Mononuclear cell (primary cell): ENCODE measurements around the gene CDH3. TPM values are rescaled to one million over a fixed set of nuclear protein-coding genes. Genes with fewer than 3 reads are reported as not detected.

Experiments
- H3K27me3 ChIP-seq: 2 replicates; pipeline ENCODE4 v1.6.0; 2011; ENCODE audit warnings: low read length, control low read depth; ENCODE audit not compliant: insufficient read depth
- H3K4me1 ChIP-seq: 2 replicates; pipeline ENCODE4 v1.5.1; 2011; ENCODE audit warnings: mild to moderate bottlenecking, low read length, control low read depth; ENCODE audit not compliant: insufficient read depth
- H3K4me3 ChIP-seq: 2 replicates; pipeline ENCODE4 v1.5.1; 2011; ENCODE audit warnings: mild to moderate bottlenecking, low read length, moderate library complexity
- H3K9me3 ChIP-seq: 2 replicates; pipeline ENCODE4 v1.5.1; 2011; ENCODE audit warnings: low read depth, mild to moderate bottlenecking, control low read depth, low read length
- total RNA-seq: library from RNA; depleted of rRNA; stranded (reverse); fragments of >200 nt; gene quantifications from one replicate; pipeline ENCODE4 v1.2.3, GENCODE V29; 2012

Gene CDH3
- total RNA-seq, 1 donor: 0.10 TPM

DNA sequence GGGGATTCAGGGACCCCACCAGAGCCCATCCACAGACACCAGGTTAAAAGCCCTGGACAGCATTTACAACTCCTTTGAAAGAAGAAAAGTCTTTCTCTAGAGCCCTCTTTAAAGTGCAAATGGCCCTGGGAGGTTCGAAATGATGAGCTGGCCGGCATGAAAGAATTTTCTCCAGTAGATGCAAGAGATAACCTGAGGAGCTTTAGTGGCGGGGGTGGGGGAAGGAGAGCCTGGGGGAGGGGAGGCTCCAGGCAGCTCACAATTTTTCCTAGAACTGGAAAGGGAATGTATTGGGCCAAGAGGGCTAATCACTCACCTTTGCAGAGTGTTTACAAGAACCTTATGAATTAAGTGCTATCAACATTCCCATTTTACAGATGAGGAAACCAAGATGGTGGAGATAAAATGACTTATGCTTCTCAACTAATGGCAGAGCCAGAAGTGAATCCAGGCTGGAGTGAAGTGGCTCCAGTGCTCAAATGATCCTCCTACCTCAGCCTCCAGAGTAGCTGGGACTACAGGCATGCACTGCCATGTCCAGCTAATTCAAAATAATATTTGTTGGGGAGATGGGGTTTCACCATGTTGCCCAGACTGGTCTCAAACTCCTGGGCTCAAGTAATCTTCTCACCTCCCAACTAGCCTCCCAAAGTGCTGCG lies 87.8 kb downstream of the CDH3 start:
- H3K4me3 ChIP-seq: no peak overlapping the region
- H3K9me3 ChIP-seq: no peaks in the 10 kb centered on the region
- H3K4me1 ChIP-seq: peaks cover 7% of the 10 kb centered on the region
- H3K27me3 ChIP-seq: peaks cover 21% of the 10 kb centered on the region

DNA sequence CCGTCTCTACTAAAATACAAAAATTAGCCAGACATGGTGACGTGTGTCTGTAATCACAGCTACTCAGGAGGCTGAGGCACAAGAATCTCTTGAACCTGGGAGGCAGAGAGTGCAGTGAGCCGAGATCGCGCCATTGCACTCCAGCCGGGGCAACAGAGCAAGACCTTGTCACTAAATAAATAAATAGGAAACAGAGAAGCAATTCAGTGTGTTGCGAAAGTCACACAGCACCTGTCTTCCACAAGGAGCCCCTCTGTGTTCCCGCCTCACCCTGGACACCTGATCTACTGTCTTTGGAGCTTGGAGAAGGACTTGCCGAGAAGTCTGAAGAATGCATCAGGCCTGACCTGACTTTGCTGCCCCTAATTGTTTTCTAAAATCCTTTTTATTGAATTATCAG lies 88.5 kb downstream of the CDH3 start:
- peaks cover 7% of the 10 kb centered on the region for H3K4me1 ChIP-seq
- no peaks in the 10 kb centered on the region for H3K9me3 ChIP-seq
- peaks cover 28% of the 10 kb centered on the region for H3K27me3 ChIP-seq

DNA sequence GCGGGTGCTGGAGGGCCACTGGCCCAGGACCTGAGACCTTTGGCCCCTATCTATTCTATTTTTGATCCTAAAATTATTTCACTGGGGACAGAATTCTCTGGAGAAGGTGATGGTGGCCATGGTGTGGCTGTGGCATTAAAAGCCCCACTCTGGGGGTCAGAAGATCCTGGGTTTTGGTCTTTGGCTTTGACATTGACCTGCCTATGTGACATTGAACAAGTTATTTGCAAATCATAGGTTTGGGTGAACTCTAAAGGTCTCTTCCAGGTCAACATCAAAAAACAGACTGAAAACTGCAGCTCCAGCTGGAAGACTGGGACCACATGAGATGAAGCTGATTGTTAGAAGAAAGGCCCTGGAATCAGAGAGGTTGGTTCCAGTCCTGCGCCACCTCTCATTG lies 89.7 kb downstream of the CDH3 start:
- Histone ChIP-seq H3K4me1 (peaks cover 8% of the 10 kb centered on the region), H3K4me3 (no peak overlapping the region), H3K9me3 (no peaks in the 10 kb centered on the region), H3K27me3 (peaks cover 29% of the 10 kb centered on the region)

More for the DNA sequence above, 88.5 kb downstream of the CDH3 start:
- H3K4me3 ChIP-seq: no peak overlapping the region

DNA sequence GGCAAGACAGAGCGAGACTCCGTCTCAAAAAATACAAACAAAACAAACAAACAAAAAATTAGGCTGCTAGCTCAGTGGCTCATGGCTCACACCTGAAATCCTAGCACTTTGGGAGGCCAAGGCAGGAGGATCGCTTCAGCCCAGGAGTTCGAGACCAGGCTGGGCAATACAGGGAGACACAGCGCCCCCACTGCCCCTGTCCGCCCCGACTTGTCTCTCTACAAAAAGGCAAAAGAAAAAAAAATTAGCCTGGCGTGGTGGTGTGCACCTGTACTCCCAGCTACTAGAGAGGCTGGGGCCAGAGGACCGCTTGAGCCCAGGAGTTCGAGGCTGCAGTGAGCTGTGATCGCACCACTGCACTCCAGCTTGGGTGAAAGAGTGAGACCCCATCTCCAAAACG lies 91.5 kb downstream of the CDH3 start:
- H3K4me1 ChIP-seq: peaks cover 24% of the 10 kb centered on the region
- peaks cover 29% of the 10 kb centered on the region for H3K27me3 ChIP-seq
- no peaks in the 10 kb centered on the region for H3K9me3 ChIP-seq
- no peak overlapping the region for H3K4me3 ChIP-seq

DNA sequence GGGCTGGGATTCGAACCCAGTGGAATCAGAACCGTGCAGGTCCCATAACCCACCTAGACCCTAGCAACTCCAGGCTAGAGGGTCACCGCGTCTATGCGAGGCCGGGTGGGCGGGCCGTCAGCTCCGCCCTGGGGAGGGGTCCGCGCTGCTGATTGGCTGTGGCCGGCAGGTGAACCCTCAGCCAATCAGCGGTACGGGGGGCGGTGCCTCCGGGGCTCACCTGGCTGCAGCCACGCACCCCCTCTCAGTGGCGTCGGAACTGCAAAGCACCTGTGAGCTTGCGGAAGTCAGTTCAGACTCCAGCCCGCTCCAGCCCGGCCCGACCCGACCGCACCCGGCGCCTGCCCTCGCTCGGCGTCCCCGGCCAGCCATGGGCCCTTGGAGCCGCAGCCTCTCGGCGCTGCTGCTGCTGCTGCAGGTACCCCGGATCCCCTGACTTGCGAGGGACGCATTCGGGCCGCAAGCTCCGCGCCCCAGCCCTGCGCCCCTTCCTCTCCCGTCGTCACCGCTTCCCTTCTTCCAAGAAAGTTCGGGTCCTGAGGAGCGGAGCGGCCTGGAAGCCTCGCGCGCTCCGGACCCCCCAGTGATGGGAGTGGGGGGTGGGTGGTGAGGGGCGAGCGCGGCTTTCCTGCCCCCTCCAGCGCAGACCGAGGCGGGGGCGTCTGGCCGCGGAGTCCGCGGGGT lies 92.1 kb downstream of the CDH3 start, which contains the start of gene CDH1:
CDH1 (plus strand) TSS at position 247 of the 684 bp plus-strand sequence; CDS start at position 371, 124 bp downstream.
- H3K27me3 ChIP-seq: peaks cover 29% of the 10 kb centered on the region
- H3K4me3 ChIP-seq: no peak within 1 kb of the TSS
- H3K9me3 ChIP-seq: no peaks in the 10 kb centered on the region
- H3K4me1 ChIP-seq: peaks cover 24% of the 10 kb centered on the region

DNA sequence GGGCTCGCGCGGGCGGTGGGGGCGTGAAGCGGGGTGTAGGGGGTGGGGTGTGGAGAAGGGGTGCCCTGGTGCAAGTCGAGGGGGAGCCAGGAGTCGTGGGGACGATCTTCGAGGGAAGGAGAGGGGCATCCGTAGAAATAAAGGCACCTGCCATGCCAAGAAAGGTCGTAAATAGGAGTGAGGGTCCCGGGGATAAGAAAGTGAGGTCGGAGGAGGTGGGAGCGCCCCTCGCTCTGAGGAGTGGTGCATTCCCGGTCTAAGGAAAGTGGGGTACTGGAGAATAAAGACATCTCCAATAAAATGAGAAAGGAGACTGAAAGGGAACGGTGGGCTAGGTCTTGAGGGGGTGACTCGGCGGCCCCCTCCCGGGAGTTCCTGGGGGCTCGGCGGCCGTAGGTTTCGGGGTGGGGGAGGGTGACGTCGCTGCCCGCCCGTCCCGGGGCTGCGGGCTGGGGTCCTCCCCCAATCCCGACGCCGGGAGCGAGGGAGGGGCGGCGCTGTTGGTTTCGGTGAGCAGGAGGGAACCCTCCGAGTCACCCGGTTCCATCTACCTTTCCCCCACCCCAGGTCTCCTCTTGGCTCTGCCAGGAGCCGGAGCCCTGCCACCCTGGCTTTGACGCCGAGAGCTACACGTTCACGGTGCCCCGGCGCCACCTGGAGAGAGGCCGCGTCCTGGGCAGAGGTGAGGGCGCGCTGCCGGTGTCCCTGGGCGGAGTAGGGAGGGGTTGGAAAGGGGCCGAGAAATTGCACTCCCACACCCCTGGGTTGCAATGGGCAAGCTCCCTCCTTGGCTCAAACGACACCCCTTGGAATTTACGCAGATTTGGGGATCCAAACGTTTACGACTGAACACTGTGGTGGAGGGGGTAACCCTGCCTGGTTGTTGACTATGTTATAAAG lies 92.9 kb downstream of the CDH3 start:
- H3K9me3 ChIP-seq: no peaks in the 10 kb centered on the region
- no peak overlapping the region for H3K4me3 ChIP-seq

DNA sequence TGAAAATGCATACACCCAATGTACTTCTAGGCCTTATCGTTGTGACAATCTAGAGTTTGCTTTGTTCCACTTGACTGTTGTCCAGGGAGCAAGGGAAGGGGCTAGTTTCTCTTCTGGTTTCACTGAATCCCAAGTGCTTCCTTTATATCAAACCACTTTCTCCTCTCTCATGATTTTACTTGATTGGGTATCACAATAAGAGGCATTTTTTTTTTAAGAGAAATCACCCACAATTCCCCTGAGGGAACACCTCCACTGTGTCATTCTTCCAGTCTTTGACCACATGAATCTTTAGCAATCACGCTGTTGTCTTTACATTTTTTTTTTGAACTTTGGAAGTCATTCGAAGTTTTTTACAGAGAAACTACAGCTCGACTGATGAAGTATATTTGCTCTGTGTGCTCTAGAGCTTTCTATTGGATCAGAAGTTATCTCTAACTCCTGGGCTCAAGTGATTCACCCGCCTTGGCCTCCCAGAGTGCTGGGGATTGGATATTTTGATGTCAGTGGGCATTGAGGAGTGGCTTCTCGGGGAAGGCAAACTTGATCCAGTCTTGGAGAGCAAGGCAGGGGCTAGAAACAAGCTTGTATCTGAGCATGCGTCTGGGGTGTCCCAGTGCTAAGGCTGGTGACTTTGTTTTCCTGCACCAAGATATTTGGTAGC lies 95.0 kb downstream of the CDH3 start:
- Histone ChIP-seq H3K9me3 (no peaks in the 10 kb centered on the region), H3K4me3 (no peak overlapping the region), H3K4me1 (peaks cover 24% of the 10 kb centered on the region), H3K27me3 (peaks cover 24% of the 10 kb centered on the region)

More for the DNA sequence above, 92.9 kb downstream of the CDH3 start:
- peaks cover 29% of the 10 kb centered on the region for H3K27me3 ChIP-seq
- H3K4me1 ChIP-seq: peaks cover 24% of the 10 kb centered on the region

DNA sequence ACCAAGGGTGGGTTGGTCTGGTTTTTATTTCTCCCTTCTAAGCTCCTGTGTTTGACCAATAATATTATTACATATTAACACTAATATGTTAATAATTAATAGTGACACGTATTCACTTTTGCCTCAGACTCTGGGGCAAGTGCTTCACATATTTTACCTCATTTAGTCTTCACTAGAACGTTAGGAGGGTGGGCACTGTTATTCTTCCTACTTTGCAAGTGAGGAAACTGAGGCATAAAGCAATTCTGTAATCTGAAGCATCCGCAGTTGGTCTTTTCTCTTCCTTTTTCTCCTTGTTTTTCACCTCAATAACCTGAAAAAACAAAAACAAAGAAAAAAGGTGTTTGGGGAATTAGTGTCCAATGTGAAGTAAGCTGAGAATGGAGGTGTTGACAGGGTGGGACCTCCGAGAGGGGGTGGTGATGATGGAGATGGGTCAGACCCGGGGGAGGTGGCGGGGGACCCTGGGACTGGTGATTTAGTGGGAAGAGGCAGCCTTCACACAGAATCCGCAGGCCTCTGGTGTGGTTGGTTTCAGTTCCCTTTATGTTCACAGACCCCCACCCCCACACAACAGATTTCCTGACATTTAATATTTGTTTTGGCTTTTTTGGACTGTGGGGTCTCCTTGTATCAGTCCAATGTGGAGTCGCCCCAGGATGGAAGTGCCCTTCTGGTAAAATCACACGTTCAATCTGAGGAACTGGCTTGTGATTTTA lies 95.7 kb downstream of the CDH3 start:
- no peak overlapping the region for H3K4me3 ChIP-seq
- no peaks in the 10 kb centered on the region for H3K9me3 ChIP-seq
- H3K27me3 ChIP-seq: peaks cover 23% of the 10 kb centered on the region
- H3K4me1 ChIP-seq: peaks cover 24% of the 10 kb centered on the region

DNA sequence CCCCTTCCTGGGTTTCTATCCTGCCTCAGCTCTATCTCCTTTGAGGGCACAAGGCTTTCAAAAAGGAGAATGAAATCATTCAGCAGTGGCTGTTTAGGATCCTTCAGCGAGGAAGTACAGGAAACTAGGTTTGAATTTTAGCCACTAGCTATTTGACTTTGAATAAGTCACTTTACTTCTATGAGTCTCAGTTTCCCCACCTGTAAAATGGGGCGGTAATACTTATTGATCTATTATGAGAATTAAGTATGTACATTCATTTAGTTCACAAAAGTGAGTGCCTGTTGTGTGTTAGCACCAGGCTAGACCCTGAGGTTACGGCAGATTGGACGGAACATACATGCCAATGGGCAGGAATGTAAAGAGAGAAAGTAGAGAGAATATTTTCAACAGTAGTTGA lies 98.6 kb downstream of the CDH3 start:
- H3K9me3 ChIP-seq: no peaks in the 10 kb centered on the region
- peaks cover under 1% of the 10 kb centered on the region for H3K27me3 ChIP-seq
- H3K4me3 ChIP-seq: no peak overlapping the region
- H3K4me1 ChIP-seq: peaks cover 18% of the 10 kb centered on the region

DNA sequence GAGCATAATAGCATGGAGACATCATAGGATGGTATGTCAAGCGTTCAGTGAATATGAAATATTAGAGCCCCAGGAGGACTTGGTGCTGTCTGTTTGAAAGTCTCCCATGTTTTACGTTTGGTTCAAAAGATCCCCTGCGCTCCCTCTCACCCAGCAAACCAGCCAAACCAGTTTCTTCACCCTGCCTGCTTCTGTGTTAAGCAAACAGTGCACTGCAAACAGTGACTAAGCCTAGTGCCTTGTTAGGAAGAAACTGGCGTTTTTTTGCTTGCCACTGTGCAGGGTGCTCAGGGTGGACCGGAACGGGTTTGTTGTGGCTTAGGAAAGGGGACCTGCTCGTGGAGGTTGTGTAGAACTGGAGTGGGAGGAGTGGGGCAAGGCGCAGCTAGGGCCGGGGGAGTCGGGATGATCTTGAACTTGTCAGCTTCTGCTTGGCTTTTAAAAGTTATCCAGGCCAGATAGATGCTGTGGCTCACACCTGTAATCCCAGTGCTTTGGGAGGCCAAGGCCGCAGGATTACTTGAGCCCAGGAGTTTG lies 99.7 kb downstream of the CDH3 start:
- H3K27me3 ChIP-seq: no peaks in the 10 kb centered on the region
- no peaks in the 10 kb centered on the region for H3K9me3 ChIP-seq
- no peak overlapping the region for H3K4me3 ChIP-seq
- peaks cover 16% of the 10 kb centered on the region for H3K4me1 ChIP-seq

DNA sequence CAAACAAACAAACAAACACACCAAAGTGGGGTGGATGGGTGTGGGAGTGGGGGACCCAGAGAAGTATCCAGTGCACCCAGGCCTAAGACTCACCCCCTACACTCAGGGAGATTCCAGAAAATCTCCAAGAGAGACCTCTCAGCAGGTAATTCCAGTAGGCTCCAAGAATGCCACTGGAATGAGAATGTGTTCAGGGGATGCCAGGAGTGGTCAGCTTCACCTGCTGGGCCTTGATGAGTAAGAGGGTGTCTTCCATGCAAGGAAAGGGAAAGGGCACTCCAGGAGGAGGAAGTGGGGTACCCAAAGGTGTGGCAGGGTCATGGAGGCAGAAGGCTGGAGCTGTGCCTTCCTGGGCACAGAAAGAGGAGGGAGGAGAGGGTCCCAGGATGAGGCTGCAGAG lies 101.8 kb downstream of the CDH3 start:
- H3K9me3 ChIP-seq: no peaks in the 10 kb centered on the region
- no peak overlapping the region for H3K4me3 ChIP-seq
- no peaks in the 10 kb centered on the region for H3K4me1 ChIP-seq
- no peaks in the 10 kb centered on the region for H3K27me3 ChIP-seq

DNA sequence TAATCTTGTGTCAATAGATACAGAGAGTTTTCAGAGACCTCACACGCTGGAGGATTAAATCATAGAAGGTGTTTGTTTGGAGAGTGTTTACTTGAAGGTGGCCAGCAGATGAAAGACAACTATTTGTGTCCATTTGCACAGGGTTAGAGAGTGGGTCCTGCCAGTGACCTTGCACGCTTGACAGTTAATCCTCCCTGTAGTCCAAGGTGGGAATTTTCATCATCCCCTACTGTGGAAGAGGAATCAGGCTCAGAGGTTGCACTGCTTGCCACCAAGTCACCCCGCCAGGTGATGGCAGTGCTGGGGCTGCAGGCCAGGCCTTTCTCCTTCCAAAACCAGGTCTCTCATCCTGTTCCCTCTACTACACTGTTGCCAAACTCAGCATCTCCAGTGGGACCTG lies 104.3 kb downstream of the CDH3 start:
- no peaks in the 10 kb centered on the region for H3K4me1 ChIP-seq
- no peak overlapping the region for H3K4me3 ChIP-seq
- H3K27me3 ChIP-seq: no peaks in the 10 kb centered on the region
- no peaks in the 10 kb centered on the region for H3K9me3 ChIP-seq
